HG02610 (cell line): Measurements from ENCODE around the gene TEDC2.
"Not testable (repeated sequence)": the region's sequence is repeated elsewhere in the genome, so short reads cannot be mapped to it uniquely, and the experiment has no call there.

ENCODE experiments used
- ATAC-seq: cut with Tn5 transposase; IDR thresholded peaks from one replicate; pipeline ENCODE4 v1.9.1; 2021; ENCODE audit warnings: mild to moderate bottlenecking, moderate library complexity; ENCODE audit not compliant: unreplicated experiment

TEDC2 gene, protein sequence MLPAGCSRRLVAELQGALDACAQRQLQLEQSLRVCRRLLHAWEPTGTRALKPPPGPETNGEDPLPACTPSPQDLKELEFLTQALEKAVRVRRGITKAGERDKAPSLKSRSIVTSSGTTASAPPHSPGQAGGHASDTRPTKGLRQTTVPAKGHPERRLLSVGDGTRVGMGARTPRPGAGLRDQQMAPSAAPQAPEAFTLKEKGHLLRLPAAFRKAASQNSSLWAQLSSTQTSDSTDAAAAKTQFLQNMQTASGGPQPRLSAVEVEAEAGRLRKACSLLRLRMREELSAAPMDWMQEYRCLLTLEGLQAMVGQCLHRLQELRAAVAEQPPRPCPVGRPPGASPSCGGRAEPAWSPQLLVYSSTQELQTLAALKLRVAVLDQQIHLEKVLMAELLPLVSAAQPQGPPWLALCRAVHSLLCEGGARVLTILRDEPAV

DNA sequence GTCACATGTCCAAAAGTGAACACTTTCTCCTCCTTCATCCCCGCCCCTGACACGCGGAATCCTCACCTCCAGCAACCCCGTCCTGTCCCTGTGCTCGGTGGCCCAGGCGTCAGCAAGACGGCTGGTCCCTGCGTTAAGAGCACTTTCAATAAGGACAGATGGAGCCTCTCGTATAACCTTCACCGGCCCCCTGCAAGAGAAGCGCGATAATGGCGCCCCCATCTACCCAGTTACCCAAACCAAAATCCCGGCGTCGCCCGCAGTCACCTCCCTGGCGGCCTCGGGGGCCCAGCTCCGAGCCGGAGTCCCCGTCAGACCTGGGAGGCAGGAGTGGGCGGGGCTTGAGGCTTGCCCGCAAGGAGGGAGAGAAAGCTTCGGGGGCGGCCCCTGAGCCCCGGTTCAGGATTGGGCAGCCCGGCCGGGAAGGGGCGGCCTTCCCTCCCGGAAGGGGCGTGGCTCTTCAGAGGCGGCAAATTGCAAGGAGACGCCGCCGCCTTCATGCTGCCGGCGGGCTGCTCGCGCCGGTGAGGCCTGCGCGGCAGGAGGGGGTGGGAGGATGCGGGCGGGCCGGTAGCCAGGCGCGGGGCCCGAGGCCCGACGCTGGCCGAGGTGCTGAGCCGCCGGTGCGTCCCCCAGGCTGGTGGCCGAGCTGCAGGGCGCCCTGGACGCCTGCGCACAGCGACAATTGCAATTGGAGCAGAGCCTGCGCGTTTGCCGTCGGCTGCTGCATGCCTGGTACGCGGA, at the start of gene TEDC2:
TSS of gene TEDC2 (plus strand) at position 463 of the 744 bp plus-strand sequence. CDS start at position 499, 36 bp downstream.
- ATAC-seq = peak; percentile 84

DNA sequence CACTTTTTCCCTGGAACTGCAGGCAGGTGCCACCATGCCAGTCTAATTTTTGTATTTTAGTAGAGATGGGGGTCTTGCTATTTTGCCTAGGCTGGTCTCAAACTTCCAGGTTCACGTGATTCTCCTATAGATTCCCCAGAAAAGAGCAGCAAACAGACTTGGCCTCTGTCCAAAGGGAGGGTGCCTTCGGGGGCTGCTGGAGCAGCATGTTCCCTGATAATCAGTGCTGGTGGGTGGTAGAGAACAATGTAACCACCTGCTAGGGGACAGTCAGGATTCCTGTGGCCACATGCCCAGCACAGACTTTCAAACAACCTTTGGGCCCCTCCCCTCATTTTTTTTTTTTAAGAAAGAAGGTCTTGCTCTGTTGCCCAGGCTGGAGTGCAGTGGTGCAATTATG, 44.8 kb upstream of the TEDC2 start:
- ATAC-seq = no peak

DNA sequence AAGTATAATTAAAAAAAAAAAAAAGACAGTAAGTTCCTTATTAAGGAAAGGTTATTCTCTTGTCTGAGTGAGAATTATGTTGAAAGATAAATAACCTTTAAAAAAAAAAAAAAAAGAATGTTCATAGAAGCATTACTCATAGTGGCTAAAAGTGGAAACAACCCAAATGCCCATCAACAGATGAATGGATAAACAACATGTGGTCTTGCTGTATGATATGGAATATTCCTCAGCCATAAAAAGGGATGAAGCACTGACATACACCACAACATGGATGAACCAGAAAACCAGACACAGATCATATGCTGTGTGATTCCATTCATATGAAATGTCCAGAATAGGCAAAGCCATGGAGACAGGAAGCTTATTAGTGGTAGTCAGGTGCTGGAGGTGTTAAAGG, 39.9 kb upstream of the TEDC2 start:
- no peak for ATAC-seq

DNA sequence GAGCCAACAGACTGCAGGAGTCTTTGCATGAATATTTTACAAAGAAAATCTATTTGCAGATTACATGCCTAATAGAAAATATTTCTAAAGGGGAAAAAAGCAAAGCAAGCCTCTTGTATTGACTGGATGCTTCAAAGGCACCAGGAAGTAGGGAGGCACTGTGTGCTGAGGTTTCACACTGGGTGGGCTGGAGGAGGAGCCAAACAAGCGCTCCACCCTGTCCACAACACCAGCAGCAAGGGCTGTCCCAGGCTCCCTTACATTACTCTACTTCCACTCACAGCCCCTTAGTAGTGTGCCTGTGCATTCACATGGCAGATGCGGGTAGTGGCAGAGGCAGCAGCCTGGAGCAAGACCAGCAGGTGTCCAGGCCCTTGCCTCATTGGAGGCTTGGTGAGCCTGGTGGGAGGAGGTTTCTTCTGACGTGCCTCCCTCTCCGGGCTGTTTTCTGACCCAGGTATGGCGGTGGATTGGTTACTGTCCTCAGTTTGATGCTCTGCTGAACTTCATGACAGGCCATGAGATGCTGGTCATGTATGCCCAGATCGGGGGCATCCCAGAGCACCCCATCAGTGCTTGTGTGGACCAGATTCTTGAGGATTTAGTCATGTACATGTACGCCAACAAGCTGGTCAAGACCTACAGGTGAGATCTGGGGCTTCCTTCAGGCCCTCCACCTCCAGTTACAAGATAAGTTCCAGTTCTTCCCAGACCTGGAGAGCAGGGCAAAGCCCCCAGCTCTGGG, 37.6 kb upstream of the TEDC2 start:
- no peak for ATAC-seq

DNA sequence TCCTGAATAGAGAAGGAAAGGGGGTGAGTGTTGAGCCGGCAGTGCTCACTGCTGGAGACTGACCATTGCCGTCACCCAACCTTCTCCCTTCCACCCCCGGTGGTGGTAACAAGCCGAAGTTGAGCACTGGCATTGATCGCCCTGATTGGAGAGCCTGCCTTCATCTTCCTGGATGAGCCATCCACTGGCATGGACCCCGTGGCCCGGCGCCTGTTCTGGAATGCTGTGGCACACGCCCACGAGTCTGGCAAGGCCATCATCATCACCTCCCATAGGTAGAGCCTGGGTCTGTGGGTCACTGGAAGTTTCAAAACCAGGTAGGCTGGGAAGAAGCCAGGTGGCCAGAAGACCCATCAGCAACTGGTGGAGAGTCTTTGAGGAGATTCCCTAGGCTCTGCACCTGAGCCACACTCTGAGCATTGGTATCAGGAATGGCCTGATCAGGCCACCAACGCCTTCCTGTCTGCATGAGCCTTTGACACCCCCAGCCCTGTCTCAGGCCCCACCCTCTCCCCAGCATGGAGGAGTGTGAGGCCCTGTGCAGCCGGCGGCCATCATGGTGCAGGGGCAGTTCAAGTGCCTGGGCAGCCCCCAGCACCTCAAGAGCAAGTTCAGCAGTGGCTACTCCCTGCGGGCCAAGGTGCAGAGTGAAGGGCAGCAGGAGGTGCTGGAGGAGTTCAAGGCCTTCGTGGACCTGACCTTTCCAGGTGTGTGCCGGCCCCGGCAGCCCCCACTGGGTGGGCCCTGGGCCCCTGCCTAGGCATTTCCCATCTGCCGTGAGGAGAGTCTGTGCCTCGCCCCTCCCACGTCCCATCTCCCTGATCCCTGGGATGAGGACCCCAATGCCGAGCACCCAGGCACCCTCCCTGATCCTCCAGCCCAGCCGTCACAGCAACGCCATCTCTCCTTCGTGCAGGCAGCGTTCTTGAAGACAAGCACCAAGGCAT, 35.6 kb upstream of the TEDC2 start:
- ATAC-seq = no peak

DNA sequence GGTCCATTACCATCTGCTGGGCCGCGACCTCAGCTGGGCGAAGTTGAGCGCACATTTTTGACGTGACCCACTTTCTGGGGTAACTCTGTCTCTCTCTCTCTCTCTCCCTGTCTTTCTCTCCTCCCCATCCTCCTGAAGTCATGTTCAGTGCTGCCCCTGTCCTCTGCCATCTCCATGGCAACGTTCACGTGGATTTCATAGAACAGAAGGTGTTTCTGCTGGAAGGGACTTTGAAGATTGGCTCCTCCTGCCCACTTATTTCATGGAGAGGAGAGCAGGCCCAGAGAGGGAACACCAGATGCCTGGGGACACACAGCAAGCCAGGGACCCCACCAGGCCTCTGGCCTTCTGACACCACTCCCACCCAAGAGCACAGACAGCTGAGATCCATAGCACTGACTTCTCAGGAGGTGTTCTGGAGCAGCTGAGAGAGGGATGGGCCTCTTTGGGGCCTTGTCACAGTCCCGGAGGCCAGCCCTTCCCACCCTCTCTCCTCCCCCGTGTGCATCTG, 34.8 kb upstream of the TEDC2 start:
- ATAC-seq = no peak

DNA sequence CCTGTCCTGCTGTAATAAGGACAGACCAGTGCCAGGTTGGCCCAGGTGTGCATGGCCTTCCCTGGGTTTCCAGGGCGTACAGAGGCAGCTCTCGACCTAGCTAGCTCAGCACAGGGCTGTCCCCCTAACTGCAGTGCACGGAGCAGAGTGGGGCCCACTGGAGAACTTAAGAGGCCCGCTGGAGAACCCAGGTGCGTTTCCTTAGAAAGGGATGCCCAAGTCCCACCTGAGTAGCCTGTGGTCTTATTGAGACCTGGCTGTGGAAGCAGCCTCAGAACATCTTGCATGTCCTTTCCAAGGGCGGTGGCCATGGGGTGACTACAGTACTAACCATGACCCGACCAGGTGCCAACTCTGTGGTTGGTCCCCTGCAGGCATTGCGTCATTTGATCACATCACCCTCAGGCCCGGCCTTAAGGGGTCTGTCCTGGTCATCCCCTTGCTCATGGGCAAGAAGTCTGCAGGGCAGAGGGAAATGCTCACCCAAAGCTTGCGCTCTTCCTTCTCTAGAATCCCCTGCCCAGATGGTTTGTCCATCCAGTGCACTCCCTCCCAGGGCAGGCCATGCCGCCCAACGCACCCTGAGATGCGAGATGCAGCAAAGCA, 34.0 kb upstream of the TEDC2 start:
- ATAC-seq = no peak

DNA sequence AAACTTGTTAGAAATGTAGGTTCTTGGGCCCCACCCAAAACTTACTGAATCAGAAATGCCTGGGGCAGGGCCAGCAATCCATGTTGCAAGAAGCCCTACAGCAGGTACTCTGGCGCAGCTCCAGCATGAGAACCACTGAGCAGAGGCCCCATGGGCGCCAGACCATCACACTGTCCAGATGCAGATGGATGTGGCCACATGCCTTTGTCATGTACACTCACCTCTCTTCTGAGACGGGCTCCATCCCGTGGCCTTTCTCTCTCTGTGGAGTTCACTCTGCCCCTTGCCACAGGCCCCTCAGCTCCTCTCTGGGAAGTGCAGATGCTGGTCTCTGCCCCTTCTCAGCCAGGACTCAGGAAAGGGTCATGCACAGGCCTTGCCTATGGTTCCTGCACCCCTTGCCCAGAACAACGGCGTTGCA, 33.0 kb upstream of the TEDC2 start:
- ATAC-seq = no peak

DNA sequence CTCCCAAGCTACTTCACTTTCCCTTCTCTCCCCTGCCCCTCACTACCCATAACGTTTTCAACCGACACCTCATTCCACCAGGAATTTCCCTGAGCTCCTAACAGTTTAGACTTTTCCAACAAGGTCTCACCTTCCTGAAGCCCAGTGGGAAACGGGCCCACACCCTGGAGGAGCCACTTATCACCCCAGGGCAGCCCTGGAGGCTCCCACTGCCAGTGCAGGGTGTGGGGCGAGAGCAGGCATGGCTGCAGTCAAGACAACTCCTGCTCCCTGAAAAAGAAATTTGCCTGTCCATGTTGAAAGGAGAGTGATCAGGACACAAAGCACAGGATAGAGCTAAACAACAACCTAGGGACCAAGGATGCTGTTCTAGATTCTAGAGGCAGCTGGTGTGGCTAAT, 32.4 kb upstream of the TEDC2 start:
- ATAC-seq = no peak

DNA sequence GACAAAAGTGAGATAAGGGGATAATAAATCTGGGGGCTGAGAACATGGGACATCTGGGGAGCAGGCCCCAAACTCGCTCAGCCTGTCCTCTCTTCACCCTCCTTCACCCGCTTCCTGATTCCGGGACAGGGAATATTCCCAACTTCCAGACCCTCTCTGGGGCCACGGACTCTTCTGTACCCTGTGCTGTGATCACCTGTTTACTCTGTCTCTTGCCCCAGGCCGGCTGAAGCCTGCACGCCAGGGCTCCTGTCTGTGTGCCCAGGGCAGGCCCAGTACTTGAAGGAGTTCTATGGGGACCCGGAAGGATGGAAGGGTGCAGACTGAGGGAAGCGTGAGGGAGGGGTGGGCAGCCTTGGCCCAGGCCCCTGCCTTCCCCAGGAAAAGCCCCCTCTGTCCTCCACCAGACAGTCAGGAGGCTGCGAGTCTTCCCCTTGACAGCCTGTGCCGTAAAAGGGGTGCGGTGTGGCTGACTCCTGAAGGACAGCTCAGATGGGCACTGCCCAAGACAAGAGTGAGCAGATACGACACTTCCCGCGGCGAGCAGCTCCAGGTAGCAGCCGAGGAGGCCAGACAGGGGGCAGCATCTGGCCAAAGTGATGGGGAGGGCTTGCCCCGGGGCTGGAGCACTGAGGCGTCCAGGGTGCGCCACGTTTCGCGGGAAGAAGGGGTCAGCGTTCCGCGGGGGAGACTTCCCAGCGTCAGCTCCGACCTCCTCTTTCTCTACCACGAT, 31.7 kb upstream of the TEDC2 start:
- no peak for ATAC-seq

DNA sequence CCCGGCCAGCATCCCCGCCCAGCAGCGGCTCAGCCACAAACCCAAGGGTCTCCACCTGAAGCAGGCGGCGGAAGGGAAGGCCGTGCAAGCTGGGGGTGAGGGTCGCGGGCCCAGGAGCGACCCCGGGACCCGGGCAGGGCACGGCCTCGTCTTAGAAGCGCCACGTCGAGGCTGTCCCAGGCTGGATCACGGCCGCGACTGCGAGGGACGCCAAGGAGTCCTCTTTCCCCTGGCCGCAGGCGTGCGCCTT, 31.2 kb upstream of the TEDC2 start:
- no peak for ATAC-seq

DNA sequence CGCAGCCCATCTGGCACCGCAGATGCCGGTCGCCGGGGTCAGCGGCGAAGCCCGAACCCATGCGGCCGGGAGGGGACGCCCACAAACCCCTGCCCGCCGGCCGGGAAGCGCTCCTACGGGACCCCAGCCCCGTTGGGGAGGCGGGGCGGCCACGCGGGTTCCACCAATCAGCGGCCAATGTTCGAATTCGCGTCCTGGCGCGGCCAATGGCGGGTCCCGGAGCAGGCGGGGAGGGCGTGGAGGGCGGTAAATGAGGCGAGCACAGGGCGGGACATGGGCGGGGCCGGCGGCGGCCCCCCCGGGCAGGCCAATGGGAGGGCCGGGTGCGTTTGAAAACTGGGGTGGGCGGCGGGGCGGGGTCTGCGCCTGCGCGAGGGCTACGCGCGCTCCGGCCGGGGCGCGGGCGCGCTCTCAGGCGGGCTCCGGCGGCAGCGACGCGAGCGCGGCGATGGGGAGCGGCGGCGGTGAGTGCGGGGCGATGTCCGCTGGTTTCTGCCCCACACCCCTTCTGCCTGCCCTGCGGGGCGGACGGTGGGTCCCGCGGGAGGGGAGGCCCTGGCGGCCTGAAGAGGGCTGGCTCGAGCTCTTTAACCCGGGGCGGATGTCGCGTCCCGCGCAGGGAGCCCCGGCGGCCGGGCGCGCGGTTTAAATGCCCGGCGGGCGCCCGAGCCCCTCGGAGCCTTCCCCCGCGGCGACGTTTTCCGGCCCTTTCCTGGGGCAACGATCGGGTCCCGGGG, 30.7 kb upstream of the TEDC2 start, which contains the start of gene CCNF:
TSS of gene CCNF (plus strand) at position 414 of the 737 bp plus-strand sequence. CDS start at position 449, 35 bp downstream.
- peak; percentile 77 for ATAC-seq

DNA sequence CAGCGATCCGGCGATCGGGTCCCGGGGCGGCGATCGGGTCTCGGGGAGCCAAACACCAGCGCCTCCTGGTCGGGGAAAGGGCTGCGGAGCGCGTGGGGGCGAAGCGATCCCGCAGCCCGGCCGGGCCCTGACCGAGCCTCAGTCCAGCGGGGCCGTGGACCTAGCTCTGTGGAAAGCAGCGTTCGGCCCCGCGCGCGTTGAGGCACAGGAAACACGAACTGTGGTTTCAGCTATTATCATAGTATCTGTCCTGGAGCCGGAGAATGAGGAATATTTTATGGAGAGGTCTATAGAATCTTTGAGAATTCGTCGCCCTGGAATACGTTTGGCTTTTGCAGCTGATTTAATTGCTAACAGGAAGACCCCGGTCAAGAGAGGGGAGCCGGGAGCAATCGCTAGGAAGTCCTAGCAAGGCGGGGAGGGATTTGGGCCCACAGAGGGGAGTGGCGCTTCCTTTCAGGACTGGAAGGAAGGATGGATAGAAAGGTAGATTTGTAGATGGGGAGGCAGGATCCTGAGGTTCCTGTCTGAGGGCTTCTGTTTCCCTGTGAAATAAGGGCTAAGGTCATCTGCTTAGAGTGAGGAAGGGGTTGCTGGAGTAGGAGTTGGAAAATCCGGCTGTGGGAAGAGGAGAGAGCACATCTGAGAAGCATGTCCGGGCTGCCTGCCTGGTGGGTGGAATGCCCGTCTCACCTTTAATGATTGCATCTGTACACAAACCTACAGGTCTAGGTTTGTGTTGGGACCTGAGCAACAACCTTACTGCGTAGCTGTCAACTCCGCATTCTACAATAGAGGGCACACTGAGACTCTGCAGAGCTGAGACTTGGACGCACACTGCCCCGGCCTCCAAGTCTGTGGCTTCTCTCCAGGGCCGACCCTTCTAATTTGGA, 29.9 kb upstream of the TEDC2 start:
- ATAC-seq = peak; percentile 8

DNA sequence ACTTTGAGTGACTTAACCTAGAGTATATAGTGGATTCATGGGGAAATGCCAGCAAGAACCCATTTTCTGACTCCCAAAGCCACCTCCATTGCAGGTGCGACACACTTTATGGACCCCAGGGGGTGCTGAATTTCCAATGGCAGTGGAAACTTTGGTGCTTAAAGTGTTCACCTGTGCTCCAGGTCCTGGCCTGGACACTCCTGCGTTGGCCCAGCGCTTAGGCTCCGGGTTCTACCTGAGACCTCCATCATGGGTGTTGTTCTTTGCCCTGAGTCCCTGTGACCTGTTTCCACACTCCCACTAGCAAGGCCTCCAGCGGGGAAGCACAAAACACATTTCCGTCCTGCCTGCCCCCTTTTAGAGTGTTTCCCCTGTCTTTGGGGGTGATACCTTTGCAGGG, 27.6 kb upstream of the TEDC2 start:
- no peak for ATAC-seq

DNA sequence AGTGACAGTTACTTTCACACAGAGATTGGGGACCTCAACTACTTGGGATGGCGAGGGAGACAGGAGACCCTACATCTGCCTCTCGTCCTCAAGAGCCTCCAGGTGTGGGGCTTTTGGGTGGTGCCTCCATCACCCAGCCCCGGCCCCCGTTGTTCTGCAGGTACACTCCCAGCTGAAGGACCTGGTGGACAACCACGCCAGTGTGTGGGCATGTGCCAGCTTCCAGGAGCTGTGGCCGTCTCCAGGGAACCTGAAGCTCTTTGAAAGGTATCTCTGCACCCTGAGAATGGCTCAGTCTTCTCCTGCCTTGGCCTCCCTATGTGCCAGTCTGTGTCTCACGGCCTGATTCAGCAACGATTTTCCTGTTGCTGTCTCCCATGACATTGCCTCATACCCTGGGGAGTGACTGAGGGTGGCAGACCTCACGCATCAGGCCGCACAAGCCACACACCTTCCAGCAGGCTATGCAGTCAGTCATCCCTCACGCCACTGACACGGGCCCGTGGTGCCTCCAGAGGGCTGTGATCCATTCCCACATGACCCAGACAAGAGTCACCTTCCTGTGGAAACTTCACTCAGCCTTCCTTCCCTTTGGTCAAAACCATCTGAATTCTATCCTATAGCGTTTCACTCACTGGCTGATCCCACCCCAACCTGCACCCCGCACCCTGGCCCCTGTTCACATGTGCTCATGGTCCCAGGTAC, 27.0 kb upstream of the TEDC2 start:
- ATAC-seq = no peak

DNA sequence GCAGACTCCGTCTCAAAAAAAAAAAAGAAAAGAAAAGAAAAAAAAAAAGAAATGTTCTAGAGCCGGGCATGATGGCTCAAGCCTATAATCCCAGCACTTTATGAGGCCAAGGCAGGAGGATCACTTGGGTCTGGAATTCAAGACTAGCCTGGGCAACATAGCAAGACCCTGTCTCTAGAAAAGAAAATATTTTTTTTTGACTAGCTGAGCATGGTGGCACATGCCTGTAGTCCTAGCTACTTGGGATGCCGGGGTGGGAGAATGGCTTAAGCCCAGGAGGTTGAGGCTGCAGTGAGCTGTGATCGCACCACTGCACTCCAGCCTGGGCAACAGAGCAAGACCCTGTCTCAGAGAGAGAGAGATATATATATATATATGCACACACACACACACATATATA, 24.7 kb upstream of the TEDC2 start:
- ATAC-seq = not testable (repeated sequence)

DNA sequence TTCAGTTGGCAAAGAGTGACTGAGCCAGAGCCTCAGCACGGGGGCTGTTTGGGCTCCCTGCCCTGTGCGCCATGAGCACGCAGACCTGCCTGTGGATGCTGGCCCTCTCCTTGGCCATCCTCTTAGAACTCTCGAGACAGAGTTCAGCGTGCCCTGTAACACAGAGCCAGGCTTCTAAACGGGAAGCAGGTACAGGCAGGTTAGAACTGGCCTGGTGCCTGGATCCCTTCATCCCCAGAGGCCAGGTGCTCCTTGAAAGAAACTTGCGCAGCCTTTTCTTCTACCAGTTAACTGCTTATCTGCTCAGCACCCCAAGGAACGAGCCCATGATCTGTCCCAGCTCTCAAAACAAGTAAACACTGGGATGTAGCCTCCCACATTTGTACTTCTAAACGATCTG, 23.8 kb upstream of the TEDC2 start:
- ATAC-seq = no peak
